IPS-20b (cell line): ENCODE data around the gene PHLDB1.
"Not testable (repeated sequence)": the region's sequence is repeated elsewhere in the genome, so short reads cannot be mapped to it uniquely, and the experiment has no call there.

ENCODE experiments used
- H3K27ac ChIP-seq: one replicate; pipeline ENCODE4 v1.5.1; 2013; ENCODE audit warnings: low read length
- H3K27me3 ChIP-seq: 2 replicates; pipeline ENCODE4 v1.6.1; 2013; ENCODE audit warnings: mild to moderate bottlenecking, low read length, inconsistent platforms; ENCODE audit not compliant: insufficient read depth
- H3K36me3 ChIP-seq: 2 replicates; pipeline ENCODE4 v1.6.1; 2013; ENCODE audit warnings: low read depth, mild to moderate bottlenecking, inconsistent platforms, low read length, moderate library complexity; ENCODE audit not compliant: insufficient read depth
- H3K4me1 ChIP-seq: 2 replicates; pipeline ENCODE4 v1.6.1; 2013; ENCODE audit warnings: mild to moderate bottlenecking, control low read depth, inconsistent platforms, low read length, moderate library complexity; ENCODE audit not compliant: insufficient read depth
- H3K4me3 ChIP-seq: 2 replicates; pipeline ENCODE4 v1.5.1; 2013; ENCODE audit warnings: mild to moderate bottlenecking, low read length, inconsistent platforms
- H3K9ac ChIP-seq: 2 replicates; pipeline ENCODE4 v1.6.1; 2013; ENCODE audit warnings: low read depth, mild to moderate bottlenecking, inconsistent platforms, low read length, moderate library complexity
- H3K9me3 ChIP-seq: 2 replicates; pipeline ENCODE4 v1.6.1; 2013; ENCODE audit warnings: mild to moderate bottlenecking, low read depth, low read length, inconsistent platforms; ENCODE audit not compliant: insufficient read depth

Gene PHLDB1

GRCh38 chr11:118672846-118673245 is 65.4 kb downstream of the PHLDB1 start:
- H3K9me3 ChIP-seq = peaks cover 10% of the 10 kb centered on the region; the same call in 1 of the 2 replicates
- no peaks in the 10 kb centered on the region for H3K36me3 ChIP-seq
- no peak overlapping the region for H3K4me3 ChIP-seq
- H3K4me1 ChIP-seq = no peaks in the 10 kb centered on the region
- no peak overlapping the region for H3K9ac ChIP-seq
- no peaks in the 10 kb centered on the region for H3K27me3 ChIP-seq
- H3K27ac ChIP-seq = no peak overlapping the region

- Histone ChIP-seq H3K27ac (no peak overlapping the region), H3K36me3 (no peaks in the 10 kb centered on the region)
Measured at GRCh38 chr11:118673361-118674081, 66.1 kb downstream of the PHLDB1 start.

DNA sequence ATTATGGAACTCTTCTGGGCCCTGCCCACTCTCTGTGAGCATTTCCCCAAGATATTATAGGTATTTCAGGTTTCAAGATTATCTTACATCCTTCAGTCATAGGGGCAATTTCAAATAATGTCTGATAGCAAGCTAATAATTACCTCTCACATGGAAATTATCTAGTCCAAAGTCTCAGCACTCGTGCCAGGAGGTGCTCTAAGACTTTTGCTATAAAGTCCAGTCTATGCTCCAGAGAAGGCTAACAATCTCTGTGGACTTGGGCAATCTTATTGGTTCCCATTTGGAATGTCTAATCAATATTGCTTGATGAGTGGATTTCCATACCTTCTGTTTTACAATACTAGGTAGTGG is 66.6 kb downstream of the PHLDB1 start:
- peaks cover 10% of the 10 kb centered on the region; the same call in 1 of the 2 replicates for H3K9me3 ChIP-seq

More at GRCh38 chr11:118673361-118674081, 66.1 kb downstream of the PHLDB1 start:
- H3K4me3 ChIP-seq = no peak overlapping the region
- H3K4me1 ChIP-seq = no peaks in the 10 kb centered on the region
- H3K27me3 ChIP-seq = no peaks in the 10 kb centered on the region
- H3K9me3 ChIP-seq = peaks cover 10% of the 10 kb centered on the region; the same call in 1 of the 2 replicates
- H3K9ac ChIP-seq = no peak overlapping the region

DNA sequence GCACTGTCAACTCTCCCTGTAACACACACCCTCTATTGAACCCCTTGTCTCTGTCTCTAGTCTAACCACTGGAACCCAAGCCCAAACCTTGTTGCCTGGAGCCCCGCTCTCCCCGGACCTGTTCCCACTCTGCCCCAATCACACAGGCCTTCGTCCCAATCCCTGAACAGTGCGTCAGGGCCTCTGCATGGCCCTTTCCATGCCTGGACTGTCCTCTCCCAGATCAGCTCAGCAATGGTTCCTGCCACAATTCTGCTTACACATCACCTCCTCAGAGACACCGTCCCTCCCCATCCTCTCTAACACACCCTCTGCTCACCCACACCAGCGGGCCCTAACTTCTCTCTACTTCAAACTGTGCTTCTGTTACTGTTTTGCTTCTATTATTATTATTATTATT is 70.6 kb downstream of the PHLDB1 start:
- Histone ChIP-seq H3K27me3 (no peaks in the 10 kb centered on the region), H3K4me3 (no peak overlapping the region), H3K4me1 (no peaks in the 10 kb centered on the region), H3K27ac (no peak overlapping the region), H3K36me3 (no peaks in the 10 kb centered on the region), H3K9me3 (peaks cover 10% of the 10 kb centered on the region; the same call in 1 of the 2 replicates), H3K9ac (no peak overlapping the region)

More for the DNA sequence above, 66.6 kb downstream of the PHLDB1 start:
- H3K4me3 ChIP-seq = no peak overlapping the region
- no peak overlapping the region for H3K9ac ChIP-seq
- H3K27ac ChIP-seq = no peak overlapping the region
- H3K4me1 ChIP-seq = no peaks in the 10 kb centered on the region
- H3K27me3 ChIP-seq = no peaks in the 10 kb centered on the region
- no peaks in the 10 kb centered on the region for H3K36me3 ChIP-seq

DNA sequence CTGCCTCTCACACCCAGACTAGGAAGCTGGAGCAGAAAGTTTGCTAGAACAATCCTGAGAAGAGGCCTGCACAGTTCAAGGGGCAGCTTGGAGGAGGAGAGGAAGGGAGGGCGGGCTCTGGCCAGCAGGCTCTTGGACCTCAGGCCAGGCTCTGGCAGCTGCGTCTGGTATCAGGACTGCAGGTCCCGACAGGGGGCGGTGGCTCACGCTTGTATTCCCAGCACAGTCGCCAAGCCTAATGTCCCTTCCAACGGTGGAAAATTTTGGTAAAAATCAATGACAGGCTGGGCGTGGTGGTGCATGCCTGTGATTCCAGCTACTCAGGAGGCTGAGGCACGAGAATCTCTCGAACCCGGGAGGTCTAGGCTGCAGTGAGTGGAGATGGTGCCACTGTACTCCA is 71.5 kb downstream of the PHLDB1 start:
- H3K27ac ChIP-seq, H3K4me3 ChIP-seq, H3K36me3 ChIP-seq: not testable (repeated sequence)

DNA sequence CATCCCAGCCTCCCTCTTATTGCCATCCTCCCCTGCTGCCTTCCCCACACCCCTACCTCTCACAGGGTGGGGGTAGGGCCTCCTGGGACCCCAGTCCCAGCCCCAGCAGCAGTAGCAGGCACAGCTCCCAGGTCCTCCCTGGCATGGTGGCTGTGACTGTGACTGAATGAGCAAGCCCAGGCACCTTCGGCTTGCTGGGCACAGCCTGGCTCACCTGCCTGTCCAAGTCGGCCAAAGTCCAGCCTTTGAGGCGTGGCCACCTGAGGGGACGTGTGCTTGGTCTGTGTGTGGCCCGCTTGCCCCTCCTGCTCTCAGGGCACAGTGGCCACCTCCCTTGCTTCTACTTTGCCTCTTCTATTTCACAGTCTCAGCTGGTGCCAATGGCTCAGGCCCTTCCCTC is 72.1 kb downstream of the PHLDB1 start, which contains the start of gene TREH:
Gene TREH (minus strand): TSS at position 168 of the 400 bp plus-strand sequence. CDS start 23 bp downstream, at position 145.
- Histone ChIP-seq H3K27ac (no peak within 1 kb of the TSS), H3K9ac (no peak within 1 kb of the TSS), H3K9me3 (peaks cover 10% of the 10 kb centered on the region; the same call in 1 of the 2 replicates)

More for the DNA sequence above, 71.5 kb downstream of the PHLDB1 start:
- H3K4me1 ChIP-seq, H3K9ac ChIP-seq, H3K27me3 ChIP-seq: not testable (repeated sequence)
- H3K9me3 ChIP-seq = peaks cover 10% of the 10 kb centered on the region; the same call in 1 of the 2 replicates

GRCh38 chr11:118682372-118682771 is 75.0 kb downstream of the PHLDB1 start:
- Histone ChIP-seq H3K4me1 (no peaks in the 10 kb centered on the region), H3K9ac (no peak overlapping the region), H3K27me3 (no peaks in the 10 kb centered on the region), H3K36me3 (no peaks in the 10 kb centered on the region), H3K9me3 (no peaks in the 10 kb centered on the region; the same call in 1 of the 2 replicates), H3K27ac (no peak overlapping the region), H3K4me3 (no peak overlapping the region)

More for the DNA sequence above, 72.1 kb downstream of the PHLDB1 start, which contains the start of gene TREH:
- no peaks in the 10 kb centered on the region for H3K27me3 ChIP-seq
- no peaks in the 10 kb centered on the region for H3K36me3 ChIP-seq
- no peaks in the 10 kb centered on the region for H3K4me1 ChIP-seq
- H3K4me3 ChIP-seq = no peak within 1 kb of the TSS

DNA sequence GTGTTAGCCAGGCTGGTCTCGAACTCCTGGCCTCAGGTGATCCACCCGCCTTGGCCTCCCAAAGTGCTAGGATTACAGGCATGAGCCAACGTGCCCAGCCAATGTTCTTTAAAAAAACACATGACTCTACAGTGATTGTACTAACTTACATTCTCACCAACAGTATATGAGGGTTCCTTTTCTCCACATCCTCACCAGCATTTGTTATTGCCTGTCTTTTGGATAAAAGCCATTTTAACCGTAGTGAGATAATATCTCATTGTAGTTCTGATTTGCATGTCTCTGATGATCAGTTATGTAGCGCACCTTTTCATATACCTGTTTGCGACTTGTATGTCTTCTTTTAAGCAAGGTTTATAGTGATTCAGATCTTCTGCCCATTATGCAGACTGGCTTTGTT is 75.5 kb downstream of the PHLDB1 start:
- H3K36me3 ChIP-seq, H3K9me3 ChIP-seq, H3K9ac ChIP-seq, H3K27ac ChIP-seq, H3K4me1 ChIP-seq, H3K4me3 ChIP-seq, H3K27me3 ChIP-seq: not testable (repeated sequence)

- Histone ChIP-seq H3K27ac (no peak overlapping the region), H3K4me1 (no peaks in the 10 kb centered on the region), H3K4me3 (no peak overlapping the region), H3K9me3 (no peaks in the 10 kb centered on the region), H3K9ac (no peak overlapping the region), H3K36me3 (no peaks in the 10 kb centered on the region), H3K27me3 (no peaks in the 10 kb centered on the region)
Measured at GRCh38 chr11:118684187-118684586, 76.8 kb downstream of the PHLDB1 start.

GRCh38 chr11:118687906-118688305 is 80.5 kb downstream of the PHLDB1 start:
- H3K36me3 ChIP-seq = no peaks in the 10 kb centered on the region
- no peak overlapping the region for H3K27ac ChIP-seq
- no peak overlapping the region for H3K4me3 ChIP-seq
- no peaks in the 10 kb centered on the region for H3K9me3 ChIP-seq
- no peaks in the 10 kb centered on the region for H3K27me3 ChIP-seq
- H3K4me1 ChIP-seq = peaks cover 6% of the 10 kb centered on the region; the same call in 1 of the 2 replicates
- no peak overlapping the region for H3K9ac ChIP-seq

GRCh38 chr11:118688339-118688738 is 80.9 kb downstream of the PHLDB1 start:
- not testable (repeated sequence) for H3K4me1 ChIP-seq, H3K9ac ChIP-seq

DNA sequence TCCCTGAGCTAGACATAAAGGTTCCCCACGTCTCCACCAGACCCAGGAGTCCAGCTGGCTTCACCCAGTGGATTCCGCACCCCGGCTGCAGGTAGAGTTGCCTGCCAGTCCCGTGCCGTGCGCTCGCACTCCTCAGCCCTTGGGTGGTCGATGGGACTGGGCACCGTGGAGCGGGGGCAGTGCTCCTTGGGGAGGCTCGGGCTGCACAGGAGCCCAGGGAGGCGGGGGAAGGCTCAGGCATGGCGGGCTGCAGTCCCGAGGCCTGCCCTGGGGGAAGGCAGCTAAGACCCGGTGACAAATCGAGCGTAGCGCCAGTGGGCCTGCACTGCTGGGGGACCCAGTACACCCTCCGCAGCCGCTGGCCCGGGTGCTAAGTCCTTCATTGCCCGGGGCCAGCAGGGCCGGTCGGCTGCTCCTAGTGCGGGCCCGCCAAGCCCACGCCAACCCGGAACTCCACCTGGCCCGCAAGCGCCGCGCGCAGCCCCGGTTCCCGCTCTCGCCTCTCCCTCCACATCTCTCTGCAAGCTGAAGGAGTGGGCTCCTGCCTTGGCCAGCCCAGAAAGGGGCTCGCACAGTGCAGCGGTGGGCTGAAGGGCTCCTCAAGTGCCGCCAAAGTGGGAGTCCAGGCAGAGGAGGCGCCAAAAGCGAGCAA is 81.6 kb downstream of the PHLDB1 start:
- Histone ChIP-seq H3K36me3 (no peaks in the 10 kb centered on the region), H3K27me3 (no peaks in the 10 kb centered on the region), H3K9me3 (no peaks in the 10 kb centered on the region), H3K9ac (no peak overlapping the region), H3K27ac (no peak overlapping the region), H3K4me3 (no peak overlapping the region), H3K4me1 (peaks cover 7% of the 10 kb centered on the region; the same call in 1 of the 2 replicates)

More at GRCh38 chr11:118688339-118688738, 80.9 kb downstream of the PHLDB1 start:
- H3K4me3 ChIP-seq, H3K36me3 ChIP-seq, H3K27ac ChIP-seq, H3K27me3 ChIP-seq, H3K9me3 ChIP-seq: not testable (repeated sequence)
